CD4-positive, alpha-beta T cell treated with Interleukin-21 for 1 hour (primary cell): ENCODE results near the gene WNT10A.
"Not testable (repeated sequence)": the region's sequence is repeated elsewhere in the genome, so short reads cannot be mapped to it uniquely, and the experiment has no call there.

Experiments
- DNase-seq: peaks from one replicate; pipeline ENCODE4 v3.0.0-alpha.2; 2020

WNT10A gene

GRCh38 chr2:218895326-218895725 lies 14.7 kb downstream of the WNT10A start:
- DNase-seq: no peak

- DNase-seq: no peak
These were observed 15.3 kb downstream of the WNT10A start for GRCh38 chr2:218895759-218896500.

- peak; percentile 93 for DNase-seq
These were observed 16.1 kb downstream of the WNT10A start for GRCh38 chr2:218896501-218897393.

- DNase-seq: no peak
These were observed 16.9 kb downstream of the WNT10A start for GRCh38 chr2:218897394-218898108.

GRCh38 chr2:218898109-218898878 lies 17.6 kb downstream of the WNT10A start:
- peak; percentile 82 for DNase-seq

- DNase-seq: no peak
These were observed 18.5 kb downstream of the WNT10A start for GRCh38 chr2:218899147-218899546.

GRCh38 chr2:218902427-218902826 lies 21.8 kb downstream of the WNT10A start:
- no peak for DNase-seq

GRCh38 chr2:218904176-218904575 lies 23.5 kb downstream of the WNT10A start:
- no peak for DNase-seq

- peak; percentile 92 for DNase-seq
These were observed 28.3 kb downstream of the WNT10A start for GRCh38 chr2:218908721-218909619.

- no peak for DNase-seq
These were observed 30.1 kb downstream of the WNT10A start for GRCh38 chr2:218910741-218911140.

- no peak for DNase-seq
These were observed 39.9 kb downstream of the WNT10A start for GRCh38 chr2:218920504-218920903.

- DNase-seq: no peak
These were observed 44.1 kb downstream of the WNT10A start for GRCh38 chr2:218924757-218925156.

- DNase-seq: no peak
These were observed 44.8 kb downstream of the WNT10A start for GRCh38 chr2:218925434-218925833.

GRCh38 chr2:218927422-218927821 lies 46.8 kb downstream of the WNT10A start:
- DNase-seq: no peak

GRCh38 chr2:218927876-218928275 lies 47.2 kb downstream of the WNT10A start:
- DNase-seq: no peak

- not testable (repeated sequence) for DNase-seq
These were observed 49.8 kb downstream of the WNT10A start for GRCh38 chr2:218930488-218930887.

- DNase-seq: not testable (repeated sequence)
These were observed 51.1 kb downstream of the WNT10A start for GRCh38 chr2:218931751-218932150.
